Stimulated activated CD4-positive, alpha-beta T cell treated with anti-CD3 and anti-CD28 coated beads, TNF-alpha, amount 100 ng/mL, for 4 hours (primary cell): ENCODE results near the gene ENOX2.

ENCODE experiments used
- DNase-seq, 3 experiments: peaks; one replicate each; pipeline ENCODE4 v3.0.0-alpha.2; 2020; ENCODE audit warnings: low read depth in 3 of 3

Gene ENOX2

DNA sequence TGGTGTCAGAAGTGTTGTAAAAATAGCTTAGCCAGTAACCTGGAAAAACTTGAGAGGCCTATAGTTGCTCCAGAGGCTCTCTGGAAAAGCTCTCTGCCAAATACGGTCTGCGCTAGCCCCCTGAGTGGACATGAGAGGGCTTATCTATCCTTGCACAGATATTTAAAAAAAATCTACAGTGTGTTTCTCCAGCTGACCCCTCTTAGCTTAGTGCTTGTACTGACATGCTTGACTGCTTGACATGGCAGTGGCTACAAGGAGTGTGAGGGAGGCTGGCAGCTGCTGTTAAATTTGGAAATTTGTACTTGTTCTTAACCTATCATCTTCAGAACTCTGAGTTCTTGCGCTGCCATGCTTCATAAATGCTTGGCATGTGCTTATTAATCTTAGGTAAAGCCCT is 272.0 kb downstream of the ENOX2 start:
- no peak for DNase-seq

DNA sequence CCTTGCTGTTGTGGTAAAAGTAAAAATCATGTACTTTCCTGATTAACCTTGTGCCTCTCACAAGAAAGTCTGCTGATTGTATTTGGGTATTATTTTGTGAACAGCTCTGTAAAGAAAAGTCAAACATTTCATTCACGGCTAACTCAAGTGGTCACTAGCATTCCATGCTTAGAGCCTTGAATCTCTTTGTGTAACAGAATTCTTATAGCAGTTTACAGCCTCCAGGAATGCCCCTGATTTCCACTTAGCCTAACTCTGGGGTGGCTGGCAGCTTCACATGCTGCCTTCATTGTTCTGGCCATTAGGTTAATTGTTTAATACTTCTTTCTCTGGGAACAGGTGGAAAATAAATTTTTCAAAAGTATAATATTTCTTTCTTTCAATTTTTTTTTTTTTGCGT is 274.5 kb downstream of the ENOX2 start:
- DNase-seq = no peak

DNA sequence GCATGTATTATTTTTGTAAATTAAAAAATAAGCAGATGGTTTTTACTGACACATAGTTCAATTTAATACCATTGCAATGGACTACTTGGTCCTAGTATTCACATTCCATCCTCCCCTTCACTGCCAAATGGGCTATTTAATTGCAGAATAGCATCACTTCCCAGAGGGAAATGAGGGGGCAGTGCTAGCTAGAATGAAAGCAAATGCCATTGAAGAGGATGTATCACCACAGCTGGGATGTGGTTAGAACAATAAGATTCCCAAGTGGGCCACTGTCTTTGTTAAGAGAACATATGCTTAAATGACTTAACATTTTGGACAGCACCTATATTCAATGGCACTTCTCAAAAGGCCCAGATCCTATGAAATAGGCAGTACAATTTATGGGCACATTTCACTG is 276.5 kb downstream of the ENOX2 start:
- DNase-seq = no peak

DNA sequence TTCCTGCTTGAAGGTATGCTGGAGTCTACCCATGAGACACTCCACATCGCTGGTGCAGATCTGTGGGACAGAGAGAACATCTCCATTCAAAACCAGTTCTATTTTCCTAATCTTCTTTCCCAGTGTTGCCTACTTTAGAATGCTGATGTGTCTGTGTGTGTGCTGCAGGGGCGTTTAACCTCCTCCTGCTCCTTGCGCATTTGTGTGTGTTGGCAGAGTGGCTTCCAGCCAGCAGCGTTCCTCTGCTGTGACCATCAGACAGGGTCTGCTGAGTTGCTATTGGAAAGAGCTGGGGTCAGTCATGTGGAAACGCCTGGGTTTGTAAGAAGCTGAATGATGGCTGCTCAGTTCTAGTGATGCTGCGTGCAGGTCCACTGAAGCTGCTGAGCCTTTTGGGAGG is 277.6 kb downstream of the ENOX2 start:
- DNase-seq = no peak

DNA sequence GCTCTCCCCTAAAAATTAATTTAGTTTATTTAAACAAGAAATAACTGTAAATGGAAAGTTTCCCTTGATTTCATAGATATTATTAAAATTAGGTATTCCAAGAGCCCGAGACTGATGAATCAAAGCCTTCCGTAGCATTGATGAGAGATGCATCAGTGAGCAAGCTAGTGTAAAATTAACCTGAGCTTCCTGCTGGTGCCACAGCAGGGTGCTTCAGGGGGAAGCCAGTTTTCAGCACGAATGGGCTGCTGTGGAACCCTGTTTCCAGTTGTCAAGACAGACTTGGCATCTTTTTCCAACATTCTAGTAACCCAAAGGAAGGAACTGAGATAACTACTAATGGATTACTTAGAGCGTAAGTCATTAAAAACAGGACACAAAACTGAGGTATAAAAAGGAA is 279.5 kb downstream of the ENOX2 start:
- no peak for DNase-seq

DNA sequence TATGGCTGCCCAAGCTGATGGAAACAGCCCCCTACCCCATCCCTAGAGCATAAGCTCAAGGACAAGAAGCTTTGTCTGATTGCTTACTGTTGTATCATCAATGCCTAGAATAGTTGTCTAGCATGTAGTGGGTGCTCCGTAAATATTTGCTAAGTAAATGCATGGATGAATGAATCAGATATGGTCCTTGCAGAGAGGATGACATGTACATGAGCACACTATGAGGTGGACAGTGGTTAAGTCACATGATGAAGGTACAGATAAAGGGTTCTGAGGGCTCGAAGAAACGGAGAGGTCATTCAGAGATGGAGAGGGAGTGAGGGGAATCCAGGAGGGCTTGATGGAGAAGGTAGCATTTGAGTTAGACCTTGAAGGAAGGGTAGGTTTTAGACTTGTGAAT is 287.1 kb downstream of the ENOX2 start:
- no peak for DNase-seq

DNA sequence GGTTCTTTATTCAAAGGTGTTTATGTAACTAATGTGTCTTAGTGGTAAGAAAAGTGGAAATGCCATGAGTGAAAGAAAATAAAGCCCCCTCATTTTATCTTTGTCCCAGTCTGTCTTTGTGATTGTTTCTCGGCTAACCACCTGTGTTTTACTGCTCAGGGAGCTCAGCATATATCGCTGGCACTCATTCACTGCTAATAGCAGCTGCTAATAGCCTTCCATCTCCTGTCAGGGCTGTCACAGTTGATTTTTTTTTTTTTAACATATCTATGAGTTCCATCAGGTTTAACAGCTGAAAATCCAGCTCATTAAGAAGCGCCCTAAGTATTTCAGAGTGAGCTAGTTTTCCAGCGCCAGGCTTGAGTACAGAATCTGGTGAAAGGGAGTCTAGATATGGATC is 295.6 kb downstream of the ENOX2 start:
- no peak for DNase-seq

DNA sequence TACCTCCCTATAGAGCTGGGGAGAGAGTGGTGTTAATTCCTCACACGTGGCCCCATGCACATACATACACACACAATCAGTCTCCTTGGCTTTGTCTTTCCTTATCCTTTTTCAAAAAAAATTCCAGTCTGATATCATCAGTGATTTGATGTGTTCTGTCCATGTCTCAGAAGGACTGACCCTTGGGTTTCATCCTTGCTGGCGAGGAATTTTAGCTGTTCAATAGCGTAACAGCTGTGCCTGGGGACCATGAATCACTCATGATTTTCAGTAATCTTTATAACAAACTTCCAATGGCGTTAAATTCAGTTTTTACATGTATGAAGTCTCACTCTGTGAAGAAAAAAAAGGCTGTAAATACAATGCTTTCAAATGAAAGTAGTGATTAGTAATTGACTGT is 296.6 kb downstream of the ENOX2 start:
- no peak for DNase-seq

DNA sequence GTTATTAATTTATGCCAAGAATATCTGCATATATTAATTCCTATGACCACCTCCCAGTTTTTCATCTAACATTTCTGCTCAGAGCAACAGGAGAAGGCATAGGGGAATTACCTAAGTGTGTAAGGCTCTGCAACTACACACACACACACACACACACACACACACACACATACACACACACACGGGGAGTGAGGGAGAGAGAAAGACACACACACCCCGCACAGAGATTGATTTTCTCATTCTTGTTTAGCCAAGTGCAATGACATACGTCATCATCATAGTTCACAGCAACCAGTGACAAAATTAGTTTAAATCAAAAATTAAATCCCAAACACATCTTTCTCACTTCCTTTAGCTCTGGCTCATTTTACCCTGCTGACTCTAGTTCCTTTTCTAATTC is 298.1 kb downstream of the ENOX2 start:
- no peak for DNase-seq

DNA sequence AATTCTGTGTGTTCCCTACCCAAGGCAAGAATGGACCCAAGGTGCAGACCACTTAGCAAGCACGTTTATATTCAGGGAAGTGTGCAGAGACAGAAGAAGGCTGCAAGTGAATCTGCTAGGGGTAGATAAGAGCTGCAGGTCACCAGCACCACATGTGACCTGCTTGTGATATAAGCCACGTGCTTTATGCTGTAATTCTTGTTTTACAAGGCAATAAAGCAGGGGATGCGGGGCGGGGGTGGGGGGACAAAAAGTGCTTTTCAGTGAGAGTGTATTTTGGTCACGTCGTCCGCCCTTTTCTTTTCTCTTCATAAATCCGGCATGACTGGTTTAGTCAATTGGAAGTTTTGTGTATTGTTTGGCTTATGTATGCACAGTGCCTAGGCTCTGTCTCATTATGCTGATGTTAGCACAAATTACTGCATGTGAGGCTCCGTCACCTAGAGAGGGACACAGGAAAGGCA is 308.5 kb downstream of the ENOX2 start:
- no peak for DNase-seq

DNA sequence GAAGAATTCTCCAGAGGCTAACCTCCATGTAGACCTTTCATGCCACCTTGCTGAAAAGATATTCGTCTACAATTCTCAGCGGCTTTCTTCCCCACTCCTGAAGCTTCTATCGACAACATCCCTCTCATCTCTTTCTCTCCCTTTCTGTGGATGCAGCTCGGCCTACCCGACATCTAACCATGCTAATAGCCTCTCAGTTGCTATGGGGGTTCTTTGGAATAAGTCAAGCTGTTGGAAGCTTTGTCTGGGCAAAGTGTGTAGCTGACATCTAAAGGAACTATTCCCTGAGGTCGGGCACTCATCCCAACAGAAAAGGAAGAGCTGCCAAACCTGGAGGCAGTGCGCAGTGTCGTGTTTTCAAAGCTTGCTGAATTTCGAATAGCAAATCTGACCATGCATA is 309.1 kb downstream of the ENOX2 start:
- no peak for DNase-seq

DNA sequence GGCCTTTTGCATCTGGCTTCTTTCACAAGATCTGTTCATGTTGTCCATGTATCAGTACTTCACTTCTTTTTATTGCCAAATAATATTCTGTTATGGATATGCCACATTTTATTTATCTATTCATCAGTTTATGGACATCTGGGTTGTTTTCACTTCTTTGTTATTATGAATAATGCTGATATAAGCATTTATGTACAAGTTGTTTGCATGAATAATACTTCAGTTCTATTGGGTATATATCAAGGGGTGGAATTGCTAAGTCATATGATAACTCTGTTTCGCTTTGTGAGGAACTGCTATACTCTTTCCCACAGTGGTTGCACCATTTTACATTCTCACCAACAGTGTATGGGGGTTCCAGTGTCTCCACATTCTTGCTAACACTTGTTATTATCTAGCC is 310.8 kb downstream of the ENOX2 start:
- no peak for DNase-seq

DNA sequence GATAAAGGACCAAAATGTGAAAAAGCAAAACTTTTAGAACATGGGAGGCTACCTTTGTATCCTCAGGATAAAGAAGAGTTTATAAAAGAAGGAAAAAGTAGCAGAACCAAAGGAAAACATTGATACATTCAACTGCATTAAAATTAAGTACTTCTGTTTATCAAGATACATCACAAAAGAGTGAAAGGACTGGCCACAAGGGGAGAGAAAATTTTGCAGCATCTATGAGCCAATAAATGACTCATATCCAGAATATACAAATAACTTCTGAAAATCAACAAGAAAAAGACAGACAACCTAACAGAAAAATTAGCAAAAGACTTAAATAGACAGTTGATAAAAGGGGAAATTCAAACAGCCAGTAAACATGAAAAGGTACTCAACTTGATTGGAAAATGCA is 324.1 kb downstream of the ENOX2 start:
- no peak for DNase-seq

DNA sequence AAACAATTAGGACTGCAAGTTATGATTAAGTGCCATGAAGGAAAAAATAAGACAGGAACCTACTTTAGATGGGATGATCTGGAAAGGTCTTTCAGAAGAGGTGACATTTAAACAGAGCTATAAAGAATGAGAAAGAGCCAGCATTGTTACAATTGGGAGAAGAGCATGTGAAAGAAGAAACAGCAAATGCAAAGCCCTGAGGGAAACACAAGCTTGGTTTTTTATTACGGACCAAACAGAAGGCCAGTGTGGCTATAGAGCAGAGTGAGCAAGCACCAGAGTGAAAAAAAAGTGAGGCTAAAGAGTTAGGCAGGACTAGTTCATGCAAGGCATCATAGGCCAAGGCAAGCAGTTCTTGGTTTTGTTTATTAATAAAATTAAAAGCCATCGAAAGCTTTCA is 325.6 kb downstream of the ENOX2 start:
- DNase-seq = no peak

DNA sequence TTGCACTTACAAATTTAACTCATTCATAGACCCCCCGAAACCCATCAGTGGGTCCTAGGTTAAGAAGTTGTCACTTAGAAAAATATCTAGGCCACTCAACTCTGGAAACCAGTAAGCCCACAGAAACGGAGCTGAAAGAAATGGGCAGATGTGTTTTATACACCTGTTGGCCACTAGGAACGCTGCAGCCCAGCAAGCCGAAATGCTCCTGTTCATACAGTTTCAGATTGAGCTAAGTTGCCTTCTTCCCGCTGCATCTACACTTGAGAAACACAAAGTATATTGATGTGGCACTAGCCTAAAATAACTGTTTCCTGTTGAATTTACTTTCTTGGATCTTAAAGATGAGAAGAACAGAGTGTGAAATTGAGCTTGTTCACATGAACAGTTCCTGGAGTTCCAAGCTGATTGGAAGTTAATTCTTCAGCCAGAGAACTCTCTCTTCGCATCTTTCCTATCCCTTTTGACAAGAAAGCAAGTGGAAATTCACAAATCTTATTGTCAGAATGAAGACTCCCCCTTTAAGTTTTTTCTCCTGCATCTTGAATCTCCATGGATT is 327.1 kb downstream of the ENOX2 start:
- no peak for DNase-seq
